GM23338 (cell line): ENCODE results near the gene MTA1. TPM values are rescaled to one million over a fixed set of nuclear protein-coding genes. Genes with fewer than 3 reads are reported as not detected.

ENCODE experiments used
- ATAC-seq: fragments of 200-7000 bp; cut with Tn5 transposase; 3 replicates; pipeline ENCODE4 v1.9.1; 2020
- DNase-seq: peaks from one replicate; pipeline ENCODE4 v3.0.0-alpha.2; 2015; ENCODE audit warnings: low spot score
- H2AFZ ChIP-seq: fragments of 200-600 bp; sonication (generic); 2 replicates; pipeline ENCODE4 v1.8.0; 2016; ENCODE audit warnings: antibody characterized with exemption, mild to moderate bottlenecking, moderate library complexity
- H3F3A ChIP-seq: fragments of 200-600 bp; sonication (generic); replicated peaks from 2 replicates; pipeline ENCODE4 v1.8.0; 2017; ENCODE audit warnings: antibody characterized with exemption, mixed run types, low read depth
- H3K27ac ChIP-seq: fragments of 200-600 bp; sonication (generic); 2 replicates; pipeline ENCODE4 v1.6.1; 2016; ENCODE audit warnings: low read depth
- H3K27me3 ChIP-seq: fragments of 200-600 bp; sonication (generic); 2 replicates; pipeline ENCODE4 v1.8.0; 2016; ENCODE audit warnings: mild to moderate bottlenecking, mixed run types, moderate library complexity; ENCODE audit not compliant: insufficient read depth
- H3K36me3 ChIP-seq: fragments of 200-600 bp; sonication (generic); 2 replicates; pipeline ENCODE4 v1.8.0; 2016; ENCODE audit warnings: mild to moderate bottlenecking; ENCODE audit not compliant: insufficient read depth
- H3K4me1 ChIP-seq: fragments of 200-600 bp; sonication (generic); 2 replicates; pipeline ENCODE4 v1.8.0; 2016; ENCODE audit warnings: mild to moderate bottlenecking, moderate library complexity; ENCODE audit not compliant: insufficient read depth
- H3K4me2 ChIP-seq: fragments of 200-600 bp; sonication (generic); 2 replicates; pipeline ENCODE4 v1.7.1; 2017; ENCODE audit warnings: mixed run types
- H3K4me3 ChIP-seq: fragments of 200-600 bp; sonication (generic); 2 replicates; pipeline ENCODE4 v1.6.1; 2016; ENCODE audit warnings: mixed run types
- H3K79me2 ChIP-seq: fragments of 200-600 bp; sonication (generic); replicated peaks from 2 replicates; pipeline ENCODE4 v1.8.0; 2017; ENCODE audit warnings: mild to moderate bottlenecking; ENCODE audit not compliant: insufficient read depth
- H3K9me2 ChIP-seq: fragments of 200-600 bp; sonication (generic); 2 replicates; pipeline ENCODE4 v1.8.0; 2017; ENCODE audit not compliant: insufficient read depth
- H4K20me1 ChIP-seq: fragments of 200-600 bp; sonication (generic); replicated peaks from 2 replicates; pipeline ENCODE4 v1.8.0; 2017; ENCODE audit warnings: mild to moderate bottlenecking; ENCODE audit not compliant: insufficient read depth
- H3K27ac Mint-ChIP-seq: 2 replicates; pipeline ENCODE4 v1.8.0; 2020; ENCODE audit warnings: inconsistent platforms, mild to moderate bottlenecking, moderate library complexity, mixed read lengths
- H3K27me3 Mint-ChIP-seq: 3 replicates; pipeline ENCODE4 v1.8.0; 2022; ENCODE audit warnings: low read depth, mild to moderate bottlenecking, moderate library complexity, mixed read lengths, inconsistent platforms; ENCODE audit not compliant: insufficient read depth, poor library complexity
- H3K36me3 Mint-ChIP-seq: 3 replicates; pipeline ENCODE4 v1.8.0; 2021; ENCODE audit warnings: low read depth, mild to moderate bottlenecking, inconsistent platforms, moderate library complexity, mixed read lengths
- H3K4me1 Mint-ChIP-seq: 3 replicates; pipeline ENCODE4 v1.8.0; 2020; ENCODE audit warnings: mild to moderate bottlenecking, inconsistent platforms, mixed read lengths
- H3K4me3 Mint-ChIP-seq: 3 replicates; pipeline ENCODE4 v1.8.0; 2021; ENCODE audit warnings: moderate library complexity, mild to moderate bottlenecking, inconsistent platforms, mixed read lengths
- H3K9me3 Mint-ChIP-seq: 3 replicates; pipeline ENCODE4 v1.8.0; 2020; ENCODE audit warnings: moderate library complexity, mild to moderate bottlenecking, inconsistent platforms, mixed read lengths
- CREB1 ChIP-seq: fragments of 250-450 bp; sonication (Bioruptor Pico); IDR thresholded peaks from 2 replicates; pipeline ENCODE4 v1.5.0; 2020; ENCODE audit warnings: low read depth, mild to moderate bottlenecking, moderate library complexity
- CTCF ChIP-seq, 2 experiments: fragments of 200-600 bp in 1 of 2; sonication (generic) in 1 of 2; conservative IDR thresholded peaks; 2 replicates each; pipeline versions ENCODE4 v1.5.1 to v1.6.1; 2016 to 2017; ENCODE audit warnings: antibody characterized with exemption in 2 of 2, low read depth in 2 of 2, mild to moderate bottlenecking in 2 of 2, moderate library complexity in 1 of 2
- ETS1 ChIP-seq: IDR thresholded peaks from 2 replicates; pipeline ENCODE4 v1.6.1; 2016; ENCODE audit warnings: antibody characterized with exemption
- EZH2 ChIP-seq: fragments of 200-600 bp; sonication (generic); IDR thresholded peaks from one replicate; pipeline ENCODE4 v1.8.0; 2017; ENCODE audit warnings: antibody characterized with exemption, mild to moderate bottlenecking, low read depth; ENCODE audit not compliant: unreplicated experiment
- EZH2phosphoT487 ChIP-seq: fragments of 200-600 bp; sonication (generic); IDR thresholded peaks from one replicate; pipeline ENCODE4 v1.8.1; 2018; ENCODE audit warnings: antibody characterized with exemption; ENCODE audit not compliant: unreplicated experiment
- JUNB ChIP-seq: IDR thresholded peaks from one replicate; pipeline ENCODE4 v1.6.1; 2016; ENCODE audit warnings: antibody characterized with exemption; ENCODE audit not compliant: unreplicated experiment
- NANOG ChIP-seq: IDR thresholded peaks from 2 replicates; pipeline ENCODE4 v1.6.1; 2016; ENCODE audit warnings: antibody characterized with exemption, borderline replicate concordance
- POLR2AphosphoS5 ChIP-seq: IDR thresholded peaks from 2 replicates; pipeline ENCODE4 v1.6.1; 2016; ENCODE audit warnings: antibody characterized with exemption, low read depth
- REST ChIP-seq: IDR thresholded peaks from one replicate; pipeline ENCODE4 v1.6.1; 2018; ENCODE audit warnings: antibody characterized with exemption; ENCODE audit not compliant: unreplicated experiment
- STAT1 ChIP-seq: IDR thresholded peaks from one replicate; pipeline ENCODE4 v1.6.1; 2016; ENCODE audit warnings: antibody characterized with exemption; ENCODE audit not compliant: unreplicated experiment
- ZNF114 ChIP-seq: fragments of 250-450 bp; sonication (Bioruptor Pico); IDR thresholded peaks from 2 replicates; pipeline ENCODE4 v1.5.0; 2020; ENCODE audit warnings: mild to moderate bottlenecking, moderate library complexity
- ZNF331 ChIP-seq: fragments of 250-450 bp; sonication (Bioruptor Pico); IDR thresholded peaks from 2 replicates; pipeline ENCODE4 v1.5.0; 2020; ENCODE audit warnings: low read depth, mild to moderate bottlenecking, moderate library complexity
- ZNF462 ChIP-seq: fragments of 250-450 bp; sonication (Bioruptor Pico); IDR thresholded peaks from 2 replicates; pipeline ENCODE4 v1.5.0; 2020; ENCODE audit warnings: mild to moderate bottlenecking, moderate library complexity
- polyA plus RNA-seq: library from polyadenylated mRNA; unstranded; fragments of >200 nt; fragmentation: Nextera tagmentation; extraction: Ambion mirVana; gene quantifications from 2 replicates; pipeline ENCODE4 v1.2.1, GENCODE V29; 2016
- total RNA-seq: library from RNA; depleted of rRNA; stranded (reverse); fragments of >200 nt; shearing (Covaris generic); gene quantifications from 2 replicates; pipeline ENCODE4 v1.2.3, GENCODE V29; 2014

Gene MTA1
- total and polyA plus RNA-seq, 2 experiments from 2014 or later, result 53.3 to 126 TPM

GRCh38 chr14:105502446-105503295 is 83.0 kb downstream of the MTA1 start:
- Histone ChIP-seq H3K4me1 (no peaks in the 10 kb centered on the region), H3K4me2 (no peak overlapping the region), H3K27me3 (no peaks in the 10 kb centered on the region), H3K27ac (no peak overlapping the region), H4K20me1 (no peaks in the 10 kb centered on the region), H3K9me2 (no peaks in the 10 kb centered on the region), H3F3A (no peaks in the 10 kb centered on the region), H3K4me3 (no peak overlapping the region), H3K79me2 (no peaks in the 10 kb centered on the region), H3K36me3 (no peaks in the 10 kb centered on the region), H2AFZ (no peak overlapping the region)
- Mint-ChIP-seq H3K9me3 (no peaks in the 10 kb centered on the region; the same call in 2 of the 3 replicates), H3K36me3 (no peaks in the 10 kb centered on the region), H3K4me1 (0 out of 3 replicates have a peak, but pooled peaks cover 2% of the 10 kb centered on the region), H3K4me3 (no peak overlapping the region), H3K27me3 (peaks cover 2% of the 10 kb centered on the region), H3K27ac (no peak overlapping the region)
- no peak for ATAC-seq
- DNase-seq, result no peak
- TF ChIP-seq EZH2phosphoT487 (no peak), REST (no peak), ZNF462 (CRISPR knock-in tag) (no peak), CREB1 (CRISPR knock-in tag) (no peak), JUNB (no peak), ZNF331 (no peak), EZH2 (no peak), POLR2AphosphoS5 (no peak), NANOG (no peak), CTCF (conservative IDR thresholded peaks at IDR 0.05; ENCODE audit: low read depth in 2 of 2) (no peak), ETS1 (no peak), STAT1 (no peak), ZNF114 (CRISPR knock-in tag) (no peak)
